Keratinocyte (primary cell): Measurements from ENCODE around the gene RNF123. TPM values are rescaled to one million over a fixed set of nuclear protein-coding genes. Genes with fewer than 3 reads are reported as not detected.
A peak's percentile ranks its signal among the peaks of the same experiment; 100 is the strongest.

ENCODE experiments used
- DNase-seq: peaks from one replicate; pipeline ENCODE4 v3.0.0-alpha.2; 2011; ENCODE audit warnings: low read depth, missing footprints, low spot score
- FAIRE-seq: peaks from 2 replicates; lab custom pipeline; 2011; peaks lifted over from hg19 to GRCh38; lab: Jason Lieb, UNC
- H2AFZ ChIP-seq: 2 replicates; pipeline ENCODE4 v1.6.0; 2012; ENCODE audit warnings: low read length, control low read depth, inconsistent platforms; ENCODE audit not compliant: control insufficient read depth
- H3K27ac ChIP-seq: 2 replicates; pipeline ENCODE4 v1.5.1; 2011; ENCODE audit warnings: low read length; ENCODE audit not compliant: control insufficient read depth, insufficient read depth
- H3K27me3 ChIP-seq: 3 replicates; pipeline ENCODE4 v1.6.0; 2011; ENCODE audit warnings: low read length; ENCODE audit not compliant: control insufficient read depth, insufficient read depth; ENCODE audit errors: extremely low read depth
- H3K36me3 ChIP-seq, 2 experiments: 2 replicates in 1 of 2; 3 replicates in 1 of 2; pipeline ENCODE4 v1.5.1; 2011; ENCODE audit warnings: low read length in 2 of 2, mild to moderate bottlenecking in 1 of 2; ENCODE audit not compliant: control insufficient read depth in 2 of 2, insufficient read depth in 2 of 2; ENCODE audit errors: extremely low read depth in 1 of 2
- H3K4me1 ChIP-seq: 3 replicates; pipeline ENCODE4 v1.5.1; 2011; ENCODE audit warnings: low read length; ENCODE audit not compliant: control insufficient read depth, insufficient read depth; ENCODE audit errors: extremely low read depth
- H3K4me2 ChIP-seq: 3 replicates; pipeline ENCODE4 v1.6.0; 2011; ENCODE audit warnings: low read depth, low read length; ENCODE audit not compliant: control insufficient read depth, insufficient read depth; ENCODE audit errors: extremely low read depth
- H3K4me3 ChIP-seq, 3 experiments: fragments of 200-600 bp in 1 of 3; sonication (generic) in 1 of 3; 2 replicates in 2 of 3; 3 replicates in 1 of 3; pipeline ENCODE4 v1.5.1; 2011 to 2016; ENCODE audit warnings: low read length in 3 of 3, mild to moderate bottlenecking in 3 of 3, control low read depth in 2 of 3, inconsistent platforms in 1 of 3, low read depth in 1 of 3, mixed read lengths in 1 of 3, mixed run types in 1 of 3, moderate library complexity in 1 of 3; ENCODE audit not compliant: control insufficient read depth in 2 of 3, insufficient read depth in 2 of 3; ENCODE audit errors: extremely low read depth in 1 of 3
- H3K79me2 ChIP-seq: 2 replicates; pipeline ENCODE4 v1.6.0; 2012; ENCODE audit warnings: low read length; ENCODE audit not compliant: control insufficient read depth, insufficient read depth
- H3K9ac ChIP-seq: 3 replicates; pipeline ENCODE4 v1.6.0; 2011; ENCODE audit warnings: low read length; ENCODE audit not compliant: control insufficient read depth, insufficient read depth; ENCODE audit errors: extremely low read depth
- H3K9me1 ChIP-seq: 3 replicates; pipeline ENCODE4 v1.6.0; 2011; ENCODE audit warnings: low read length; ENCODE audit not compliant: control insufficient read depth, insufficient read depth; ENCODE audit errors: extremely low read depth
- H3K9me3 ChIP-seq: 2 replicates; pipeline ENCODE4 v1.5.1; 2012; ENCODE audit warnings: low read depth, low read length; ENCODE audit not compliant: control insufficient read depth
- H4K20me1 ChIP-seq: 3 replicates; pipeline ENCODE4 v1.6.0; 2011; ENCODE audit warnings: low read length; ENCODE audit not compliant: control insufficient read depth, insufficient read depth; ENCODE audit errors: extremely low read depth
- CTCF ChIP-seq, 3 experiments: IDR thresholded peaks in 1 of 3; conservative IDR thresholded peaks in 1 of 3; optimal IDR thresholded peaks in 1 of 3; 2 replicates in 2 of 3; 3 replicates in 1 of 3; pipeline versions ENCODE3 to v1.5.1; 2011; ENCODE audit warnings: low read length in 3 of 3, mild to moderate bottlenecking in 3 of 3, moderate library complexity in 2 of 3, control low read depth in 1 of 3, inconsistent platforms in 1 of 3; ENCODE audit not compliant: insufficient read depth in 2 of 3; ENCODE audit errors: extremely low read depth in 1 of 3
- EZH2 ChIP-seq: IDR thresholded peaks from one replicate; pipeline ENCODE4 v1.6.1; 2012; ENCODE audit warnings: inconsistent platforms, mild to moderate bottlenecking, low read length, moderate library complexity
- dilution Hi-C: fragments of 300-500 bp; cut with MboI; formaldehyde crosslinking; loops from one replicate; pipeline ENCODE4 v1.7.0; 2020; ENCODE audit warnings: low sequenced_read_pairs; ENCODE audit not compliant: extremely low pct_ligation_motif_present
- polyA plus RNA-seq, 5 experiments: library from polyadenylated mRNA; depleted of rRNA in 3 of 5; stranded (reverse) in 3 of 5; stranded (forward) in 1 of 5; unstranded in 1 of 5; fragments of >200 nt; gene quantifications; 1 replicate in 1 of 5; 2 replicates in 3 of 5; 3 replicates in 1 of 5; pipeline versions ENCODE4 v1.2.1 to v1.2.3, GENCODE V29; 2011 to 2012; ENCODE audit warnings: missing spikeins in 2 of 5, low read depth in 1 of 5, low replicate concordance in 1 of 5

RNF123 gene
- polyA plus RNA-seq, 1 donor (not counting 4 experiments of a cell fraction or from before 2014, with no cell fraction given), result 18.1 TPM

DNA sequence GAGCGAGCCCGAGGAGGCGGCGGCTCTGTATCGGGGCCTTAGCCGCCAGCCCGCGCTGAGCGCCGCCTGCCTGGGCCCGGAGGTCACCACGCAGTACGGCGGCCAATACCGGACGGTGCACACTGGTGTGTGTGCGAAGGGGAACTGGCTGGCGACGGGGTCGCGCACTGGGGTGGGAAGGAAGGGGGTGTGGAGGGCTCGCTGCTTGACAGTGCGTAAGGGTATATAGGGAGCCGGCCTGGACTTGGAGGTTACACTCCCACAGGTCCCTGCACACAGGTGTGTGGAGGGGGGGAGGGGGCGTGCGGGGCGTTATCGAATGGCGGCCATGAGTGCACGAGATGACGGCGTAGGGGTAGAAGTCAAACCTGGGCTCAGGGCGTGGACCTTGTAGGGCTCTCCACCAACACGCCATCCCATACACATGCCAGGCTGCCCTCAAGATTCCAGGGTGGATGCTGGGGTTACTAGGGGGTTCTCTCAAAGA lies 14.8 kb upstream of the RNF123 start:
- H3K36me3 ChIP-seq, result peaks cover 27 to 30% of the 10 kb centered on the region in 2 experiments
- H3K27ac ChIP-seq, result peak overlapping the region; percentile 90

DNA sequence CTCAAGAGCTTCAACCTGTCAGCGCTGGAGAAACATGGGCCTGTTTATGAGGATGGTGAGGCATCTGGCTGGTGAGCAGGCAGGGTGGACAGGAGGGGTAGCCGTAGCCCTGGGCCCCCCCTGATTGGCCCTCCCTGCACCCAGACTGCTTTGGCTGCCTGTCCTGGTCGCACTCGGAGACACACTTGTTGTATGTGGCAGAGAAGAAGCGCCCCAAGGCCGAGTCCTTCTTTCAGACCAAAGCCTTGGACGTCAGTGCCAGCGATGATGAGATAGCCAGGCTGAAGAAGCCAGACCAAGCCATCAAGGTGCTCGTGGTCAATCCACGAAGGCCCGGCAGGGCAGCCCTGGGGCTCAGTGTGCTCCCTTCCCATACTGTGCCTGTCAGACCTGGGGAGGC lies 13.4 kb upstream of the RNF123 start:
- Histone ChIP-seq H3K27ac (no peak overlapping the region), H3K27me3 (no peaks in the 10 kb centered on the region), H3K9me1 (no peaks in the 10 kb centered on the region), H3K9me3 (no peaks in the 10 kb centered on the region), H3K4me2 (no peak overlapping the region), H3K4me1 (peaks cover 10% of the 10 kb centered on the region), H3K4me3 (no peak overlapping the region), H2AFZ (no peak overlapping the region), H3K79me2 (peaks cover 20% of the 10 kb centered on the region), H4K20me1 (no peaks in the 10 kb centered on the region), H3K36me3 (peaks cover 39% of the 10 kb centered on the region in 2 experiments), H3K9ac (no peak overlapping the region)
- FAIRE-seq, result no peak
- dilution Hi-C loops, result no loop called here
- DNase-seq, result no peak
- TF ChIP-seq EZH2 (no peak), CTCF (optimal IDR thresholded peaks at IDR 0.05 in 1 of 3, IDR thresholded peaks at IDR 0.05 in 1 of 3, conservative IDR thresholded peaks at IDR 0.05 in 1 of 3; ENCODE audit: extremely low read depth in 1 of 3, insufficient read depth in 2 of 3, low read length in 3 of 3) (no peak)

More for the DNA sequence above, 14.8 kb upstream of the RNF123 start:
- Histone ChIP-seq H3K4me1 (peaks cover 10% of the 10 kb centered on the region), H2AFZ (peak overlapping the region; percentile 59), H3K4me3 (peak overlapping the region; percentile 66 to 87 (median 83)), H3K4me2 (peak overlapping the region; percentile 95), H3K27me3 (no peaks in the 10 kb centered on the region), H3K9me3 (no peaks in the 10 kb centered on the region), H3K9me1 (no peaks in the 10 kb centered on the region), H3K9ac (peak overlapping the region; percentile 88), H4K20me1 (no peaks in the 10 kb centered on the region), H3K79me2 (peaks cover 20% of the 10 kb centered on the region)
- dilution Hi-C loops, result loop anchor here (25.0 kb wide), 1 partner anchor 112 kb away; the partner anchor contains the start of gene BSN
- no peak for DNase-seq
- FAIRE-seq, result no peak
- TF ChIP-seq EZH2 (no peak), CTCF (optimal IDR thresholded peaks at IDR 0.05 in 1 of 3, IDR thresholded peaks at IDR 0.05 in 1 of 3, conservative IDR thresholded peaks at IDR 0.05 in 1 of 3; ENCODE audit: extremely low read depth in 1 of 3, insufficient read depth in 2 of 3, low read length in 3 of 3) (no peak)
